ENCODE data around the gene LATS2. TPM values are rescaled to one million over a fixed set of nuclear protein-coding genes. Genes with fewer than 3 reads are reported as not detected.

Gene LATS2
- total and polyA plus RNA-seq, 2 of the 8 experiments (the other 6 are each of a cell fraction or from before 2014, with no cell fraction given): 8.3 to 26.2 TPM

DNA sequence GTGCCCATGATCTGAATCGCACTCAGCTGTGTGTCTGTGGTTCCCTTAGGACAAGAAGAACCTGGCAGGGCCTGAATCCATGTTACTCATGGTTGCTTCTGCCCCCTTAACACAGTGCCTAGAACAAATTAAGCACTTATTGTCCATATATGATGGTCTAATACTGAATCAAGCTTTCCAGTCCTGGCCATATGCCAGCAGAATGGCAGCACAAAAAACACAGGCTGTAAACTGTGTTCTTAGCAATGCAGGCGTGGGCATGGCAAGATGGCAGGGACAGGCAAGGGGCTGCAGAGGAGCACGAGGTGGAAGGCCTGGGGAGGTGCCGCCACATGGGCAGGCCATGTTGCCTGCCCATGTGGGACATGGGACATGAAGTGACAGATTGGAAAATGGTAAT is 68.2 kb downstream of the LATS2 start:
- CTCF ChIA-PET (ENCODE audit: partially characterized antibody): interaction anchor here (1.8 kb wide), 1 partner anchor 39 kb away, joined by 4 read pairs; no protein-coding TSS in a partner anchor

More for the DNA sequence above, 68.2 kb downstream of the LATS2 start:
- H3K56ac ChIP-seq (replicated peaks; ENCODE audit: insufficient read length, low read depth, low read length): no peak overlapping the region
- H3K27me3 ChIP-seq (replicated peaks in 1 of 4; ENCODE audit: control insufficient read depth in 3 of 4, extremely low read depth in 1 of 4, insufficient read depth in 3 of 4, low read length in 3 of 4): no peaks in the 10 kb centered on the region
- H3K4me1 ChIP-seq (replicated peaks in 1 of 4; ENCODE audit: control insufficient read depth in 3 of 4, insufficient read depth in 4 of 4, low read length in 3 of 4): peaks cover 6 to 10% (median 8%) of the 10 kb centered on the region in 4 experiments; a peak in 4 of 7 replicates
- DNase-seq (ENCODE audit: low read depth in 1 of 2, low spot score in 2 of 2): no peak
- no peak overlapping the region for H4K91ac ChIP-seq (replicated peaks; ENCODE audit: insufficient read length, low read length)
- H2BK120ac ChIP-seq (replicated peaks; ENCODE audit: low read depth, low read length): no peak overlapping the region
- no peak overlapping the region for H3K18ac ChIP-seq (ENCODE audit: extremely low read depth, low read length)
- FAIRE-seq: no peak
- no peaks in the 10 kb centered on the region for H3K9me3 ChIP-seq (ENCODE audit: insufficient read depth in 2 of 2, low read depth in 1 of 2, low read length in 1 of 2)
- POLR2A ChIA-PET (ENCODE audit: partially characterized antibody): interaction anchor here (0.9 kb wide), 1 partner anchor 59 kb away, joined by 4 read pairs; no protein-coding TSS in a partner anchor
- TF ChIP-seq CEBPB (IDR thresholded peaks at IDR 0.05; ENCODE audit: low read depth, low read length) (no peak), GTF2F1 (IDR thresholded peaks at IDR 0.05; ENCODE audit: borderline replicate concordance, low read depth, low read length) (no peak), SP1 (IDR thresholded peaks at IDR 0.05; ENCODE audit: low read depth, low read length) (no peak), SIX5 (IDR thresholded peaks at IDR 0.05; ENCODE audit: low read depth, low read length) (no peak), EP300 (IDR thresholded peaks at IDR 0.05; ENCODE audit: borderline replicate concordance in 1 of 2, low read depth in 2 of 2, low read length in 2 of 2) (no peak), HDAC6 (IDR thresholded peaks at IDR 0.05; ENCODE audit: low read depth, low read length) (no peak)
- no peak overlapping the region for H2BK20ac ChIP-seq (ENCODE audit: low read length)
- H4K20me1 ChIP-seq (replicated peaks in 1 of 2; ENCODE audit: control insufficient read depth in 1 of 2, insufficient read depth in 2 of 2, low read length in 2 of 2): peaks cover 0 to 8% of the 10 kb centered on the region in 2 experiments
- H3K23ac ChIP-seq (ENCODE audit: insufficient read length): no peak overlapping the region
- no peak overlapping the region for H2AFZ ChIP-seq (ENCODE audit: low read length)
- H4K5ac ChIP-seq (ENCODE audit: insufficient read length, low read depth, low read length): no peak overlapping the region
- H3K4me3 ChIP-seq (ENCODE audit: extremely low read depth in 1 of 4, insufficient read depth in 2 of 4, low read depth in 3 of 4, low read length in 4 of 4): no peak overlapping the region
- H3K9ac ChIP-seq (replicated peaks in 1 of 4; ENCODE audit: extremely low read depth in 1 of 4, low read depth in 3 of 4, low read length in 3 of 4): no peak overlapping the region
- no peak overlapping the region for H2AK5ac ChIP-seq (ENCODE audit: low read depth, low read length)
- WGBS, 2 experiments (ENCODE audit: extremely low coverage in 1 of 2, insufficient coverage in 1 of 2, insufficient read length in 1 of 2, insufficient replicate concordance in 2 of 2, low coverage in 1 of 2, low lambda C conversion rate in 2 of 2, missing lambda C conversion rate in 1 of 2): 90% methylated on average over 4 of the region's 4 CpGs; no CpG with 5 or more reads in 1 of the 2 experiments
- H4K8ac ChIP-seq (ENCODE audit: extremely low read depth, insufficient read depth, low read length): no peak overlapping the region
- no peak overlapping the region; the same call in 1 of the 2 replicates for H2BK5ac ChIP-seq (ENCODE audit: low read depth, low read length)
- H3K4ac ChIP-seq (replicated peaks; ENCODE audit: insufficient read length, low read depth, low read length): no peak overlapping the region
- peaks cover 6 to 18% (median 9%) of the 10 kb centered on the region in 4 experiments; a peak in 5 of 8 replicates for H3K36me3 ChIP-seq (ENCODE audit: control insufficient read depth in 2 of 4, insufficient read depth in 4 of 4, low read length in 3 of 4)
- no peak overlapping the region for H3K27ac ChIP-seq (ENCODE audit: low read depth, low read length)
- H3K79me1 ChIP-seq (ENCODE audit: low read depth, low read length): peaks cover 22% of the 10 kb centered on the region
- H3K23me2 ChIP-seq (ENCODE audit: low read depth, low read length): no peaks in the 10 kb centered on the region
- H2BK12ac ChIP-seq (ENCODE audit: low read depth, low read length): no peak overlapping the region
- H3K4me2 ChIP-seq (ENCODE audit: insufficient read depth in 1 of 2, low read depth in 2 of 2, low read length in 2 of 2): no peak overlapping the region
- no peak overlapping the region for H3K14ac ChIP-seq (ENCODE audit: insufficient read length)
- peaks cover 0 to 58% of the 10 kb centered on the region in 2 experiments; a peak in 2 of 4 replicates for H3K79me2 ChIP-seq (ENCODE audit: control insufficient read depth in 1 of 2, insufficient read depth in 2 of 2, low read length in 2 of 2)
- H2BK15ac ChIP-seq (ENCODE audit: low read length): no peak overlapping the region
